HTERT RPE-1 (cell line): ENCODE results near the gene TYW1.
"Not testable (repeated sequence)": the region's sequence is repeated elsewhere in the genome, so short reads cannot be mapped to it uniquely, and the experiment has no call there.

Experiments
- in situ Hi-C: fragments of 300-500 bp; cut with MboI; formaldehyde crosslinking; loops from 4 replicates; pipeline ENCODE4 v1.14.3; 2020; ENCODE audit warnings: low sequenced_read_pairs

Gene TYW1

GRCh38 chr7:66994691-66995049, 2.0 kb upstream of the TYW1 start:
- in situ Hi-C loops: not testable (repeated sequence)

- in situ Hi-C loops: not testable (repeated sequence)
Measured at GRCh38 chr7:66995050-66995776, 1.4 kb upstream of the TYW1 start, which contains the start of gene SBDS. TSS of gene SBDS (minus strand) at chr7:66995586. CDS start at chr7:66995417, 169 bp downstream.

- in situ Hi-C loops: not testable (repeated sequence)
Measured at GRCh38 chr7:67000601-67001258, 4.1 kb downstream of the TYW1 start.

GRCh38 chr7:67004145-67004544, 7.5 kb downstream of the TYW1 start:
- in situ Hi-C loops: not testable (repeated sequence)

- in situ Hi-C loops: no loop called here
Measured at GRCh38 chr7:67006965-67007364, 10.3 kb downstream of the TYW1 start.

GRCh38 chr7:67008260-67008659, 11.6 kb downstream of the TYW1 start:
- in situ Hi-C loops: no loop called here

GRCh38 chr7:67009677-67010076, 13.0 kb downstream of the TYW1 start:
- in situ Hi-C loops: not testable (repeated sequence)

- in situ Hi-C loops: not testable (repeated sequence)
Measured at GRCh38 chr7:67014076-67014622, 17.5 kb downstream of the TYW1 start.

- in situ Hi-C loops: not testable (repeated sequence)
Measured at GRCh38 chr7:67017971-67018370, 21.3 kb downstream of the TYW1 start.

GRCh38 chr7:67018940-67019339, 22.3 kb downstream of the TYW1 start:
- in situ Hi-C loops: no loop called here

- in situ Hi-C loops: no loop called here
Measured at GRCh38 chr7:67019562-67020390, 23.1 kb downstream of the TYW1 start.

GRCh38 chr7:67021260-67021659, 24.6 kb downstream of the TYW1 start:
- in situ Hi-C loops: no loop called here

GRCh38 chr7:67022511-67022910, 25.9 kb downstream of the TYW1 start:
- in situ Hi-C loops: no loop called here

GRCh38 chr7:67025459-67025858, 28.8 kb downstream of the TYW1 start:
- in situ Hi-C loops: not testable (repeated sequence)

GRCh38 chr7:67031685-67032084, 35.1 kb downstream of the TYW1 start:
- in situ Hi-C loops: not testable (repeated sequence)

GRCh38 chr7:67033251-67033650, 36.6 kb downstream of the TYW1 start:
- in situ Hi-C loops: no loop called here

- in situ Hi-C loops: not testable (repeated sequence)
Measured at GRCh38 chr7:67036432-67037395, 40.1 kb downstream of the TYW1 start.

- in situ Hi-C loops: not testable (repeated sequence)
Measured at GRCh38 chr7:67040832-67041231, 44.2 kb downstream of the TYW1 start.

- in situ Hi-C loops: not testable (repeated sequence)
Measured at GRCh38 chr7:67042781-67043558, 46.3 kb downstream of the TYW1 start.
